GM21576 (cell line): ENCODE results near the gene HTT.

Source experiments
- ATAC-seq: cut with Tn5 transposase; IDR thresholded peaks from one replicate; pipeline ENCODE4 v1.9.1; 2021; ENCODE audit warnings: mild to moderate bottlenecking, moderate library complexity; ENCODE audit not compliant: unreplicated experiment

HTT gene

DNA sequence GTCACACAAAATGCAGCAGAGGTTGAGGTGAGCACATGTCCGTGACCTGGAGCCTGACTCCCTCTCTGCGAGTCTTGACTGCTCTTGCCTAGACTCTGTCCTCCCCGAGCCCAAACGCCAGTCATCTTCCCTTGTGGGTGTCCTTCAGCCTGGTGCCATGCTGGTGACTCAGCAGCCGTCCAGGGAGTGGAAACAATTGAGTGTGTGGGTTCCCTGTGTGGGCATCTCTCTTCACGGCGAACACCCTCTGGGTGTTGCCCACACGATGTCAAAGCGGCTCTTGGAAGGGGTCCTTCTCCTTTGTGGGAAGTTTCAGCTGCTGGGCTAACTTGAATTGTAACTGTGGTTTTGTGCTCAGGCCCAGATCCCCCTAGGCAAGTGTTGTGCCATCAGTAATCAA lies 157.0 kb downstream of the HTT start:
- no peak for ATAC-seq

DNA sequence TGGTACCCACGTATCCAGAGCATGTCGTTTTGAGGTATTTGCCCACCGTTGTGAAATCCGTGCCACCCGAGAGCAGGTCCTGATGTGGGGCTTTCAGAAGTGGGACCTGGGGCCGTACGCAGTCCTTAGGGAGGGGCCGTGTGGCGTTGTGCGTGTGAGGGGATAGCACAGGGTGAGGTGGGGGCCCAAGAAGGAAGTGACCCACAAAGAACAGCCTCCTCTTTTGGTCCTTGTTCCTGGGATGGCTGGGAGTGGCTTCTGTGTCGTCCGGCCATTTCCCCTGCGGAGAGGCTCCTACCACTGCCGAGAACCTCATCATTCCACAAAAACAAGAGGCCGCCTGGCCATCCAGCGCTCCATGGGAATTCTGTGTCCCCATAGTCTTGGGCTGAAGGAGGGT lies 157.5 kb downstream of the HTT start:
- no peak for ATAC-seq

DNA sequence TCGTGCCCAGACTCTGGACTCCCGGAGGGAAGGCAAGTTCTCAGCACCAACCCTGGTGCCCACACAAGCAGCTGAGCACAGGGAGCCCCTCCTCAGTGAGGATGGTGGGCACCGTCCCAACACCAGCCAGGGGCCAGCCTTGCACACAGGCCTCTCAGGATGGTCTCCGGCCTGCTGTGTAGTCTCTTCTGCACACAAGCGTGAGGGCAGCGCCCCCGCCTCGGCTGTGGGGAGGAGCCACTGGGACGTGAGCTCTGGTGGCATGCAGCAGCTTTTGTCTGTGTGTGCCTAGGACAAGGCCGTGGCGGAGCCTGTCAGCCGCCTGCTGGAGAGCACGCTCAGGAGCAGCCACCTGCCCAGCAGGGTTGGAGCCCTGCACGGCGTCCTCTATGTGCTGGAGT lies 158.4 kb downstream of the HTT start:
- ATAC-seq: no peak

DNA sequence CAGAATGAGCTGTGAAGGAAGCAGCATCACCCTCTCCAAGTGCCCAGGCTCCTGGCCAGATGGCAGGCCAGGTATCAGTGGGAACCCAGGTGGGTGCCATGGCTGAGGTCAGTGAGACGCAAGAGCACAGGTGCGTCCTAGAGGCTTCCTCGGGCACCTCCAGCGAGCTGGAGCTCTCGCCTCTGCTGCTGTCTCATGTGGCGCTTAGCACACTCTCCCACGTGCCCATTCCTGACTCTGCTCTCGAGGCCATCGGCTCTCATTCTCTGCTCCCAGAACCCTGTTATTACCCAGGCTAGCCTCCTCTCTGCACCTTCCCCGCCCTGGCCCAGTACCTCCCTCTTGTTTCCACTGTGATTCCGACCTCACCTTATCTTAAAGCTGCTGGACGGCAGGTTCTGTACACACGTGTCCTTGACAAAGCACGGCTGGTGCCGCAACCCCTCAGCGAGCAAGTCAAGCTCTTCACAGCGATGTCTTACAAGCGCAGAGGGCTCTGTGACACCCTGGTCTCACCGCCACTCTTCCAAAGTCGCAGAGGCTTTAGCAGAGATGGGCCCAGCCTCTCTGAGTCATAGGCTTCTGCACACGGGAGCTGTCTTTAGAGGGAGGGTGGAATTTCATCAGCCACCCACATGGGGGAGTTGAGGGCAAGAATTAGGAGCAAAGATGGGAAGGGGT lies 159.1 kb downstream of the HTT start:
- no peak for ATAC-seq

DNA sequence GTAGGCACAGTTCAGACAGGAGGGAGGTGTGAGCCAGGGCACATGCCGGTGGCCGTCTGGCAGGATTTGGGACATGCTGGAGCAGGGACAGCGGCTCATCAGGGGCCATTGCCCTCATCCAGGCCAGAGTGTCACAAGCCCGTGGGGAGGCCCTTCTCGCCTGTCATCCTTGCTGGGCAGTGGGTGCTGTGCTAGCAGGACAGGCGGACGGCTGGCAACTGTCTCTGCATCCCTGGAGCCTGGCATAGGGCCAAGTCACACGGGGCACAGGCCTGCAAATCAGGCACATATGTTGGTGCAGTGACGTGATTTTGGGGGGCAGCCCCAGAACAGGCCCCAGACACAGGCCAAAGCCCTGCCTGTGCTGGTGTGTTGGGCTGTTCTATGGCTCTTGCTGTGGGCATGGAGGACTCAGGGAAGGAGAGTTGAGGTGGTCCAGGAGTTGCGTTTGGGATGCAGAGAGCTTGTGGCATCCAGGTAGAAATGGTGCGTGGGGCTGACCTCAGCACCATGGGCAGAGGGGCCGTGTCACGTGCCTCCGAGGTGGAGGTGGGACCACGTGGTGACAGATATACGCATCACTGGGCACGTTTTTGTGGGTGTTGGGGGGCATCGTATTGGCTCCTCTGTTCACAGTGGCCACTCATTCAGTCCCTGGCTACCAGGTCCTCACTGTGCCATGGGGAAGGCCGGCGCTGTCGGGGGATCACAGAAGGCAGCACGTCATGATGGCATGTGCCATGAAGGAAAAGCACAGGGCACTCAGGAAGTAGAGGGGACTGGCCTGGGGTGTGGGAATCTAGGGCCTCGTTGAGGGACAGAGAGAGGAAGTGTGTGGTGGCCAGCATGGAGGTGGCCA lies 159.9 kb downstream of the HTT start:
- ATAC-seq: no peak

DNA sequence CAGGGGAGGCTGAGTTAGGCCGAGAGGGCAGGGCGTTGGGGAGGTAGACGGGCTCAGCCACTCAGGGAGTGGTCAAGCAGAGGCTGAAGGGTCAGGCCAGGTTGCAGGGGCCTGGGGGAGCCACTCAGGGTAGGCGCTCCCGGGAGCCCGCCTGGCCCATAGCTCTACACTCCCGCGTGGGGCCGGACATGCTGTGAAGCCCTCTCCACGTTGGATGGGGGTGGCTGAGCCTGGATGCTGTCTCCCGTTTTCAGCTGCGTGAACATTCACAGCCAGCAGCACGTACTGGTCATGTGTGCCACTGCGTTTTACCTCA lies 160.5 kb downstream of the HTT start:
- ATAC-seq: no peak

DNA sequence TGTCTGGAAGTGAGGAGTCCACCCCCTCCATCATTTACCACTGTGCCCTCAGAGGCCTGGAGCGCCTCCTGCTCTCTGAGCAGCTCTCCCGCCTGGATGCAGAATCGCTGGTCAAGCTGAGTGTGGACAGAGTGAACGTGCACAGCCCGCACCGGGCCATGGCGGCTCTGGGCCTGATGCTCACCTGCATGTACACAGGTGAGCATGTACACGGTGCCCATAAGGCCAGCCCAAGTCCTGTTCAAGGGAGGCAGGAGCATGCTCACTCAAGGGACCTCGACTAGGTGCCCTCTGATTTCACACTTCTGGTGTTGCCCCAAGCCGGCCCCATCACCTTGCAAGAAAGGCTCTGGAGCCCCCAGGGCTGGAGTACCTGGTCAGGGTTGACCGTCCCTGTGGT lies 161.1 kb downstream of the HTT start:
- no peak for ATAC-seq

DNA sequence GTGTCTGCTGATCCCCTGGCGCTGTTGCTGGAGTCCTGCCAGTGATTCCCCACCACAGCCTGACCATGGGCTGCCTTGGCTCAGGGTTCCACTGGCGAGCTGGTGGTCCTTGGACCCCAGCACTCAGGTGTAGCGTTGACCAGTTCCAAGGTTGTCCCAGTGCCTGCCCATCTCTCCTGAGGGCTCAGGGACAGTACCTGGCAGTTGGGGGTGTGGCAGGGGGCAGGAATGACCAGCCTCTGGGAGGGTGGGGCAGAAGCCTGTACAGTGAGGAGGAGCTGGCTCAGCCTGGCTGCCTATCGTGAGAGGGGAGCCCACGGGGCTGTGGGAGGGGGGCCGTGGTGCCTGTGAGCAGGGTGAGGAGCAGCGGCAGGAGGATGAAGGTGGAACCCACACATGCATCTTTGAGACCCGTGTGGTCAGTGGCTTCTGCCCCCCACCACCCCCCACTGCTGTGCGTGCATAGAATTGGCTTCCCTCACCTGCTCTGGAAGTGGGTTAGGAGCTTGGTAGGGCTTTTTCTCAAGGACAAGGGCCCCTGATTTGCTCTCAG lies 161.9 kb downstream of the HTT start:
- no peak for ATAC-seq

DNA sequence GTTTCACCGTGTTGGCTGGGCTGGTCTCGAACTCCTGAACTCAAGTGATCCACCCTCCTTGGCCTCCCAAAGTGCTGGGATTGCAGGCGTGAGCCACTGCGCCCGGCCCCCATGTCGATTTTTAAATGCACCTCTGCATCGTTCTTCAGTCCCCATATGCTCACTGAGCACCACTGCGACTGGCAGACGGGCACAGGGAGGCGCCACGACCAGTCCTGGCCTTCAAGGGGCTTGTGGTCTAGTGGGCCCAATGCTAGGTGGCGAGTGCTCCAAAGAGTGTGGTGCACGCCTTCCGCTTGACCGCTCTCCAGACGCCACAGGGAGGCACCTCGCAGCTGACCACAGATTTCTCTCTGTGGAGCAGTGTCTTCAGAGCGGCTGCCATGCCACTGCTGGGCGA lies 162.8 kb downstream of the HTT start:
- ATAC-seq: no peak

DNA sequence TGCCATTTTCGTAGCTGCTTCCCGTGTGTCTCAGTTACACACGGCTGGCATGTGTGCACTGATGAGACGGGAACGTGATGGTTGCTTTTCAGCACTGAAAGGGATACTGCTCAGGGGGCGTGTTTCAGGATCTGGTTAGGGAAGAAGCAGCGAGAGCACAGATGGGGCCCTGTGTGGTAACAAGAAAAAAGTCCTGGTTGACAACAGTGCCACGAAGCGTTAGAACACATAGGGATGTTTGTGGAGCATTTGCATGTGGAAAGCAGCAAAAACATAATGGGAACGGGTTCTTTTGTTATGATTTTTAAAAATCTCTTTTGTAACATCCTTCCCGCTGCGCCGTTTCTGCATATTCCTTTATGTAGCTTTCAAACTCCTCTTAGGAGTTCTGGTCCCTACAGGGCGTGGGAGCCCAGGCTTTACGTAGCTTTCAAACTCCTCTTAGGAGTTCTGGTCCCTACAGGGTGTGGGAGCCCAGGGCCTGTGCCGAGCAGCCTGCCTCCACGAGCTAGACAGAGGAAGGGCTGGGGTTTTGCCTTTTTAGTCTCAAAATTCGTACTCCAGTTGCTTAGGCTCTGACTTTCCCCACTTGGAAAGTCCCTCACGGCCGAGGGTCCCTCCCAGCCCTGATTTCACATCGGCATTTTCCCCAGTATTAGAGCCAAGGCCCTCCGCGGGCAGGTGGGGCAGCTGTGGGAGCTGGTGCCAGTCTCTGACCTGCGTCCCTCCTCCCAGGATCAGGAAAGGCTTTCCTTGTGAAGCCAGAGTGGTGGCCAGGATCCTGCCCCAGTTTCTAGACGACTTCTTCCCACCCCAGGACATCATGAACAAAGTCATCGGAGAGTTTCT lies 163.5 kb downstream of the HTT start:
- ATAC-seq: no peak

DNA sequence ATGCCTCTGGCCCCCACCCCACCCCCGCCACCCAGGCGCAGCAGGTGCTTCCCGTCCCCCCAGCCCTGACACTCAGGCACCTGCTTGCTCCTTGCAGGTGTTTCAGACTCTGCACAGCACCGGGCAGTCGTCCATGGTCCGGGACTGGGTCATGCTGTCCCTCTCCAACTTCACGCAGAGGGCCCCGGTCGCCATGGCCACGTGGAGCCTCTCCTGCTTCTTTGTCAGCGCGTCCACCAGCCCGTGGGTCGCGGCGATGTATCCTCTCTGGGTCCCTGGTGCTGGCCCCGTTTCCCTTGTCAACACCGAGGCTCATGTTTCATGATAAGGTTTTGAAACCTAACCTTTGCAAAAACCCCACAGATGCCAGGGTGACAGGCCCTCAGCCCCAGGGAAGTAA lies 164.2 kb downstream of the HTT start:
- ATAC-seq: no peak

DNA sequence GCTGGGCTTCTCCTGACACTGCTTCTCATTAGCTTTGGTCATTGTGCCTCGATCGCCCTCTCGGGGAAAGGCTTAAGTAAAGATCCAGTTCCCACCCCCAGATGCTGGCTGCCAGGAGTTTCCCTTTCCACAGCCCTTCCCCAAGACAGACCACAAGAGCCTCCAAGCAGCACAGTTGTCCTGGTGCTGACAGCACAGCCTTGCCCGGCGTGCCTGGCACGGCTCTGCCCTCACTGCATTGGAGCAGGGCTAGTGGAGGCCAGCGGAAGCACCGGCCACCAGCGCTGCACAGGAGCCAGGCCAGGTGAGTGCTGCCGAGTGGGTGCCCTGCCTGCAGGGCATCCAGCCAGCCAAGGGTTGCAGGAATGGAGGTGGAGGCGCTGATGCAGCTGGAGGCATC lies 164.8 kb downstream of the HTT start:
- no peak for ATAC-seq

DNA sequence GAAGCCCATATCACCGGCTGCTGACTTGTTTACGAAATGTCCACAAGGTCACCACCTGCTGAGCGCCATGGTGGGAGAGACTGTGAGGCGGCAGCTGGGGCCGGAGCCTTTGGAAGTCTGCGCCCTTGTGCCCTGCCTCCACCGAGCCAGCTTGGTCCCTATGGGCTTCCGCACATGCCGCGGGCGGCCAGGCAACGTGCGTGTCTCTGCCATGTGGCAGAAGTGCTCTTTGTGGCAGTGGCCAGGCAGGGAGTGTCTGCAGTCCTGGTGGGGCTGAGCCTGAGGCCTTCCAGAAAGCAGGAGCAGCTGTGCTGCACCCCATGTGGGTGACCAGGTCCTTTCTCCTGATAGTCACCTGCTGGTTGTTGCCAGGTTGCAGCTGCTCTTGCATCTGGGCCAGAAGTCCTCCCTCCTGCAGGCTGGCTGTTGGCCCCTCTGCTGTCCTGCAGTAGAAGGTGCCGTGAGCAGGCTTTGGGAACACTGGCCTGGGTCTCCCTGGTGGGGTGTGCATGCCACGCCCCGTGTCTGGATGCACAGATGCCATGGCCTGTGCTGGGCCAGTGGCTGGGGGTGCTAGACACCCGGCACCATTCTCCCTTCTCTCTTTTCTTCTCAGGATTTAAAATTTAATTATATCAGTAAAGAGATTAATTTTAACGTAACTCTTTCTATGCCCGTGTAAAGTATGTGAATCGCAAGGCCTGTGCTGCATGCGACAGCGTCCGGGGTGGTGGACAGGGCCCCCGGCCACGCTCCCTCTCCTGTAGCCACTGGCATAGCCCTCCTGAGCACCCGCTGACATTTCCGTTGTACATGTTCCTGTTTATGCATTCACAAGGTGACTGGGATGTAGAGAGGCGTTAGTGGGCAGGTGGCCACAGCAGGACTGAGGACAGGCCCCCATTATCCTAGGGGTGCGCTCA lies 165.8 kb downstream of the HTT start:
- ATAC-seq: no peak

DNA sequence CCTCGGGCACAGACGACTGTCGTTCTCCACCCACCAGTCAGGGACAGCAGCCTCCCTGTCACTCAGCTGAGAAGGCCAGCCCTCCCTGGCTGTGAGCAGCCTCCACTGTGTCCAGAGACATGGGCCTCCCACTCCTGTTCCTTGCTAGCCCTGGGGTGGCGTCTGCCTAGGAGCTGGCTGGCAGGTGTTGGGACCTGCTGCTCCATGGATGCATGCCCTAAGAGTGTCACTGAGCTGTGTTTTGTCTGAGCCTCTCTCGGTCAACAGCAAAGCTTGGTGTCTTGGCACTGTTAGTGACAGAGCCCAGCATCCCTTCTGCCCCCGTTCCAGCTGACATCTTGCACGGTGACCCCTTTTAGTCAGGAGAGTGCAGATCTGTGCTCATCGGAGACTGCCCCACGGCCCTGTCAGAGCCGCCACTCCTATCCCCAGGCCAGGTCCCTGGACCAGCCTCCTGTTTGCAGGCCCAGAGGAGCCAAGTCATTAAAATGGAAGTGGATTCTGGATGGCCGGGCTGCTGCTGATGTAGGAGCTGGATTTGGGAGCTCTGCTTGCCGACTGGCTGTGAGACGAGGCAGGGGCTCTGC lies 166.5 kb downstream of the HTT start:
- ATAC-seq: no peak

DNA sequence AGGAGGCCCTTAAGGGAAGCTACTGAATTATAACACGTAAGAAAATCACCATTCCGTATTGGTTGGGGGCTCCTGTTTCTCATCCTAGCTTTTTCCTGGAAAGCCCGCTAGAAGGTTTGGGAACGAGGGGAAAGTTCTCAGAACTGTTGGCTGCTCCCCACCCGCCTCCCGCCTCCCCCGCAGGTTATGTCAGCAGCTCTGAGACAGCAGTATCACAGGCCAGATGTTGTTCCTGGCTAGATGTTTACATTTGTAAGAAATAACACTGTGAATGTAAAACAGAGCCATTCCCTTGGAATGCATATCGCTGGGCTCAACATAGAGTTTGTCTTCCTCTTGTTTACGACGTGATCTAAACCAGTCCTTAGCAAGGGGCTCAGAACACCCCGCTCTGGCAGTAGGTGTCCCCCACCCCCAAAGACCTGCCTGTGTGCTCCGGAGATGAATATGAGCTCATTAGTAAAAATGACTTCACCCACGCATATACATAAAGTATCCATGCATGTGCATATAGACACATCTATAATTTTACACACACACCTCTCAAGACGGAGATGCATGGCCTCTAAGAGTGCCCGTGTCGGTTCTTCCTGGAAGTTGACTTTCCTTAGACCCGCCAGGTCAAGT lies 167.5 kb downstream of the HTT start:
- ATAC-seq: no peak

DNA sequence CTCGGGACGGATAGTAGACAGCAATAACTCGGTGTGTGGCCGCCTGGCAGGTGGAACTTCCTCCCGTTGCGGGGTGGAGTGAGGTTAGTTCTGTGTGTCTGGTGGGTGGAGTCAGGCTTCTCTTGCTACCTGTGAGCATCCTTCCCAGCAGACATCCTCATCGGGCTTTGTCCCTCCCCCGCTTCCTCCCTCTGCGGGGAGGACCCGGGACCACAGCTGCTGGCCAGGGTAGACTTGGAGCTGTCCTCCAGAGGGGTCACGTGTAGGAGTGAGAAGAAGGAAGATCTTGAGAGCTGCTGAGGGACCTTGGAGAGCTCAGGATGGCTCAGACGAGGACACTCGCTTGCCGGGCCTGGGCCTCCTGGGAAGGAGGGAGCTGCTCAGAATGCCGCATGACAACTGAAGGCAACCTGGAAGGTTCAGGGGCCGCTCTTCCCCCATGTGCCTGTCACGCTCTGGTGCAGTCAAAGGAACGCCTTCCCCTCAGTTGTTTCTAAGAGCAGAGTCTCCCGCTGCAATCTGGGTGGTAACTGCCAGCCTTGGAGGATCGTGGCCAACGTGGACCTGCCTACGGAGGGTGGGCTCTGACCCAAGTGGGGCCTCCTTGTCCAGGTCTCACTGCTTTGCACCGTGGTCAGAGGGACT lies 168.8 kb downstream of the HTT start:
- ATAC-seq: no peak

DNA sequence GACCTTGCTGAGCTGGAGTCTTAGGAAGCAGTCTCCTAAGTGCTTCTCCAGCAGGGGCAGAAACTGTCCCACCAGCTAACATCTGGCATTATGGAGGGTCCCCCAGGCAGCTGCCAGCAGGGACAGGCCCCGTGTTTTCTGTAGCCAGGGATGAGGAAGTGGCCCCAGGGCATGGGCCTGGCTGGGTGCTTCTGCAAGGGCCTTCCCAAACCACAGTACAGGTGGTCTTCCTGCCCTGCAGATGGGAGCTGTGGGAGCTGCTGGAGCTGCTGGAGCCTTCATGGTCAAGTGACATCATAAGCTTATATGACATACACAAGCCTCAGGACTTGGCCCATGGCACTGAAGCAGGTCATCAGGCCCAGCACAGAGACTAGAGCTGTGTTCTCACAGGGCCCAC lies 169.5 kb downstream of the HTT start:
- no peak for ATAC-seq

DNA sequence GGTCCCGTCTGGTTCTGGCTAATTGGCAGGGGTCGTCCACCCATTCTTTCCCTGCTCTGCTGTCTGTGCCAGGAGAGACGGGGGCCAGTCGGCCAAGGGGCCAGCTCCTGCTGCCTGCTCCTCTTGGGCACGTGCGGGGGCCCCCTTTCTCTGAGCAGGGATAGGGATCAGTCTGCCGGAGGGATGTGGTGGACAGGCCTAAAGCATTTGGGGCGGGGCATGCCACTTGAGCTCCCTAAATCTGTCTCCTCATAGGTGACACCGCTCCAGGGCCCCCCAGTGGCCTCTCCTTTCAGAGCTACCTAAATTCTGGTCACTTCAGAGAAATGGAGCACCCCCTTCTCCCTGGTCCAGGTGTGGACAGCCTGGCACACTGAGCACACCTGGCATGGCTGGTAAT lies 170.3 kb downstream of the HTT start:
- no peak for ATAC-seq

DNA sequence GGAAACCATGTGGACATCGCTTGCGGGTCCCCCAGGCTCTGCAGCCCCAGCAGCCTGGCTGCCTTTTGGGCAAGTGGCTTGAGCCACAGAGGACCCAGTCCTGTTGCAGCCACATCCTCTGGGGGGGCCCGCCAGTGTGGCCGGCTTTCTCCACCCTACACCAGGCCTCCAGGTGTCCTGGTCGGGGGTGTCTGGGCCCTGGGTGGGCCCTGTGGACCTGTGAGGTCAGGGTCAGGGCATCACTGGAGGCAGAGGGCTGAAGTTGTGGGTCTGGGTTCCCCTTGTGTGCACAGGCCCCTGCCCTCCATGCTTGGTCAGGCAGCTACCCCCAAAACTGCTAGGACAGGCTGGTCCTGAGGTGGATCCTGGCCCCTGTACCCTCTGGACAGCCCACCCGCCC lies 171.2 kb downstream of the HTT start:
- no peak for ATAC-seq
